HFFc6 (cell line): ENCODE results near the gene EEFSEC. TPM values are rescaled to one million over a fixed set of nuclear protein-coding genes. Genes with fewer than 3 reads are reported as not detected.

ENCODE experiments used
- DNase-seq: peaks from one replicate; pipeline ENCODE4 v3.0.0-alpha.2; 2018
- H3K27ac Mint-ChIP-seq: 2 replicates; pipeline ENCODE4 v1.8.0; 2020; ENCODE audit warnings: mild to moderate bottlenecking, mixed read lengths
- H3K27me3 Mint-ChIP-seq: 2 replicates; pipeline ENCODE4 v1.8.0; 2021; ENCODE audit warnings: mild to moderate bottlenecking, moderate library complexity, mixed read lengths; ENCODE audit not compliant: insufficient read depth
- H3K36me3 Mint-ChIP-seq: 2 replicates; pipeline ENCODE4 v1.8.0; 2021; ENCODE audit warnings: low read depth, mixed read lengths
- H3K4me1 Mint-ChIP-seq: 2 replicates; pipeline ENCODE4 v1.8.0; 2020; ENCODE audit warnings: low read depth, mixed read lengths
- H3K4me3 Mint-ChIP-seq: 2 replicates; pipeline ENCODE4 v1.8.0; 2020; ENCODE audit warnings: mild to moderate bottlenecking, moderate library complexity, mixed read lengths
- H3K9me3 Mint-ChIP-seq: 2 replicates; pipeline ENCODE4 v1.8.0; 2020; ENCODE audit warnings: mild to moderate bottlenecking, mixed read lengths
- total RNA-seq, 6 experiments: library from RNA; stranded (reverse); fragmentation: NEBNext Ultra II Directional; extraction: Animal tissue kit (Norgen Biotek cat#: 25700); gene quantifications; 2 replicates in 1 of 6; 3 replicates in 5 of 6; pipeline ENCODE4 v1.2.3, GENCODE V29; 2021
- TF ChIP-seq, protein P1 (sequence below): fragments of 200-600 bp; sonication (generic); IDR thresholded peaks from 2 replicates; pipeline ENCODE4 v1.5.0; 2021; ENCODE audit warnings: antibody characterized with exemption, mild to moderate bottlenecking

Gene EEFSEC
- total RNA-seq, 6 experiments from 2014 or later, result 8.2 to 11.6 (median 11.0) TPM

DNA sequence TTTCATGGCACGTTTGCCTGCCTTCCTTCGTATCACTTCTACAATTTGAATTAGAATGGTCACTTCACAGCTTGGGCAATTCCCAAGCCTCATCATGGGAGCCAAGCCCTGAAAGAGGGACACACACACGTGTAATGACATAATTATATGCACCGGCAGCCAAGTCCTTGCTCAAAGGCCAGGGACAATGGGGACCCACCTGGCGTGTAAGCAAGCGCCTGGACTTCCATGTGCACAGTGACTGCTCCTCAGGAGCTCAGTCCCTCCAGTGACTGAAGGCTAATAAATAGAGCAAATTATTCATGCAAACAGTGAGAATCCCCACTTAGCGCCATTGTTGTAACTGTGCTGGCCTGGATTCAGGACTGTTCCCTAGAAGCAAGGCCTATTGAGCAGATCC lies 198.3 kb downstream of the EEFSEC start:
- Mint-ChIP-seq H3K36me3 (no peaks in the 10 kb centered on the region), H3K4me3 (no peak overlapping the region), H3K9me3 (no peaks in the 10 kb centered on the region), H3K27ac (no peak overlapping the region), H3K27me3 (0 out of 2 replicates have a peak, but pooled peaks cover 1% of the 10 kb centered on the region), H3K4me1 (peaks cover 22% of the 10 kb centered on the region)
- TF ChIP-seq, protein P1, sequence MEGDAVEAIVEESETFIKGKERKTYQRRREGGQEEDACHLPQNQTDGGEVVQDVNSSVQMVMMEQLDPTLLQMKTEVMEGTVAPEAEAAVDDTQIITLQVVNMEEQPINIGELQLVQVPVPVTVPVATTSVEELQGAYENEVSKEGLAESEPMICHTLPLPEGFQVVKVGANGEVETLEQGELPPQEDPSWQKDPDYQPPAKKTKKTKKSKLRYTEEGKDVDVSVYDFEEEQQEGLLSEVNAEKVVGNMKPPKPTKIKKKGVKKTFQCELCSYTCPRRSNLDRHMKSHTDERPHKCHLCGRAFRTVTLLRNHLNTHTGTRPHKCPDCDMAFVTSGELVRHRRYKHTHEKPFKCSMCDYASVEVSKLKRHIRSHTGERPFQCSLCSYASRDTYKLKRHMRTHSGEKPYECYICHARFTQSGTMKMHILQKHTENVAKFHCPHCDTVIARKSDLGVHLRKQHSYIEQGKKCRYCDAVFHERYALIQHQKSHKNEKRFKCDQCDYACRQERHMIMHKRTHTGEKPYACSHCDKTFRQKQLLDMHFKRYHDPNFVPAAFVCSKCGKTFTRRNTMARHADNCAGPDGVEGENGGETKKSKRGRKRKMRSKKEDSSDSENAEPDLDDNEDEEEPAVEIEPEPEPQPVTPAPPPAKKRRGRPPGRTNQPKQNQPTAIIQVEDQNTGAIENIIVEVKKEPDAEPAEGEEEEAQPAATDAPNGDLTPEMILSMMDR, result no peak
- DNase-seq, result no peak

DNA sequence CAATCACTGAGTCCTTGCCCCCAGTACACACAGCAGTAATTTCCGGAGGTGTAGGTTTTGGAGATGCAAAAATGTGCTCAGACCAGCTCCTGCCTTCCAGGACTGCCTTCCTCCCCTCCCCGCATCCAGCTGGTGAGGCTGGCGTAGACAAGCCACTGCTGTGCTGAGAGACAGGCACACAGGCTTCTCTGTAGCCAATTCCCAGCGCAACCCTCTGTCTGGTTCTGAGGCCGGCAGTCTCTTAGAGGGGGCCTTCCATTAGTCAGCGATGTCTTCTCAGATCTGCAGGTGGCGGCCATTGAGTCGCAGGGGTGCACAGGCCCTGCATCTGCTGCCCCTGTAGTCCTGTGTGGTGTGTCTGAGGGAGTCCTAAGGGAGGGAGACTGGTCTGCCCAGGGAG lies 199.0 kb downstream of the EEFSEC start:
- Mint-ChIP-seq H3K36me3 (no peaks in the 10 kb centered on the region), H3K4me3 (no peak overlapping the region), H3K27ac (no peak overlapping the region), H3K4me1 (peaks cover 22% of the 10 kb centered on the region), H3K27me3 (0 out of 2 replicates have a peak, but pooled peaks cover 1% of the 10 kb centered on the region), H3K9me3 (no peaks in the 10 kb centered on the region)
- no peak for DNase-seq
- TF ChIP-seq, protein P1, result no peak

DNA sequence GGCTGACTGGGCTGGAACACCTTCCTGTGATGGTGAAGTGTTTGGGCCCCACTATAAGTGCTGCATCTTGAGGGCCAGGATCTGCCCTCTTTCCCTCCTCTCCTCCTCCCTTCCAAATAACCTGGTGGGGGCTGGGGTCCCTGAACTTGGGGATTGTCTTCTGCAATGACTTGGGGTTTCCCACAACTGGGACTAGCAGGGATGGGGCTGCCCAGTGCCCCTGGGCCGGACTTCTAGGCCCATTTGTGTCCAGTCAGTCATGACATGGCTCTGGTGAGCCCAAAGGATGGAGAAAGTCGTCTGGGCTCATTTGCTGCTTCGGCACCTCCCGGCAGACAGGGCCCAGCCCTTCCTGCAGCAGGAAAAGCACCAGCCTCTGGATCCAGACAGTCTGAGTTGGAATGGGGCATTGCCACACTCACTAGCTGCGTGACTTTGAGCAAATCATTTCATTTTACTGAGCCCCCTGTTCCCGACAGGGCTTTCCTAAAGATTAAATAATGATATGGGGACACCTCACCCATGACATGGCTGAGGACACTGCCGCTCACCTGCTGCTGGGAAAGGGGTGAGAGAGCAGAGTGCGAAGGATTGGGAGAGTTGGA lies 200.2 kb downstream of the EEFSEC start:
- no peak overlapping the region for H3K27ac Mint-ChIP-seq
- TF ChIP-seq, protein P1, result no peak
- H3K36me3 Mint-ChIP-seq, result no peaks in the 10 kb centered on the region
- no peak for DNase-seq
- H3K4me3 Mint-ChIP-seq, result no peak overlapping the region
- H3K9me3 Mint-ChIP-seq, result no peaks in the 10 kb centered on the region
- H3K4me1 Mint-ChIP-seq, result peaks cover 21% of the 10 kb centered on the region
- H3K27me3 Mint-ChIP-seq, result 0 out of 2 replicates have a peak, but pooled peaks cover 1% of the 10 kb centered on the region

DNA sequence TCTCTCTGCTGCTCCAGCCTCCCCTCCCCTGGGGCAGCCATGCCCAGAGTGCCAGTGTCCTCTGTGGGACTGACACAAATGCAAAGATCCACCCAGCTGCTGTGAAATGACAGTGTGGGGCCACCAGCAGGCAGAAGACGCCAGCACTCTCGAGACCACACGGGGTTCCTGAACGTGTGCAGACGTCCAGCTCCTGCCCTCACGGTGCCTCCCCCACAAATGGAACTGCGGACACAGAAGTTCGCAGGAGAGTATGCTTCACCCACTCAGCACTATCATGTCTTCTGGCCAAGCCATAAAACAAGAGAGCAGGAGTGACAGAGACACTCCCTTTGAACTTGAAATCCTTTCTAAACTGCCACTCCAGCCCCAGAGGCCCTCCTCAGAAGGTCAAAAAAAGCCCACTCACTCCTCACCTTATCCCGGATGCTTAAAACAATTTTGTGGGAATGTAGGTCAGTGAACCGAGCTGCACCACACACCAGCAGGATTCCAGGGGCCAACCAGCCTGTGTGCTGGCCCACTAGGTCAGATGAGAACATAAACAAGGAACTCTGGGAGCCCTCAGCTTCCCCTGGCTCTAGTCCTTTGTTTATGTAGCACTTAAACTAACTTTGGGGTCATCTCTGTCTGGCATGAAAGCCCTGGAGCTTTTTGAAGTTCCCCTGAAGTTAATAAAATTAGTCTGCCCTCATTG lies 200.9 kb downstream of the EEFSEC start:
- 0 out of 2 replicates have a peak, but pooled peaks cover 1% of the 10 kb centered on the region for H3K27me3 Mint-ChIP-seq
- no peaks in the 10 kb centered on the region for H3K9me3 Mint-ChIP-seq
- H3K4me3 Mint-ChIP-seq, result no peak overlapping the region
- H3K36me3 Mint-ChIP-seq, result no peaks in the 10 kb centered on the region
- H3K4me1 Mint-ChIP-seq, result peaks cover 15% of the 10 kb centered on the region
- no peak for DNase-seq
- no peak overlapping the region for H3K27ac Mint-ChIP-seq
- TF ChIP-seq, protein P1, result no peak

DNA sequence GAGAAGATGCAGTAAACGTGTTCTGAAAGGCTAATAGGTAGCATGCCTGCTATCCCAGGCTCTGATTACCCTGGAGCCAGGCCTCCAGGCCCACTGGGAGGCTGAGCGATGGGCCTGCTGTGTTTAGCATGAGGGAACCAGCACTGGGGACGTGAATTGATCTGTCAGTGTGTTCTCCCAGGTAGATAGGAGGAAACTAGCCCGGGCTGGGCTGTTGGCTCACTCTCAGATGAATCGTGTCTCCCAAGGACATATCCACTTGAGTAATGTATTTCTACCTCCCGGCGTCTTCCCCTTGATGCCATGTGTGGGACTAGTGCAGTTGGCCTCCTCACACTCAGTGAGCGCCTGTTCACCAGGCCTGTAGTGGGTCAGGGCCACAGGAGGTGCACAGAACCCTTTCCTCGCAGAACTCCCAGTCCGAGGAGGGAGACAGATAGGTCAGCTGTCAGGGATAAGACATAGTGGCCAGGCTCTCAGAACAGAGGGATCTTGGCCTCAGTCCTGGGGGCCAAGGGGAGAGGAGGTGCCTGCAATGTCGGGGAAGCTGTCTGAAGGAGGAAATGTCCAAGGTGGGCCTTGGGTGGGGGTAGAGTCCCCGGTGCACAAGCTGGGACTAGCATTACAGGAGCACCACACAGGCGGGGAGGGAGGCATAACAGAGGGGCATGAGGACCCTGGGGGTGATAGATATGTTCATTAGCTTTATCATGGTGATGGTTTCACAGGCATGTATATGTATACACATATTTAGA lies 201.7 kb downstream of the EEFSEC start:
- H3K9me3 Mint-ChIP-seq, result no peaks in the 10 kb centered on the region
- no peak overlapping the region for H3K27ac Mint-ChIP-seq
- peaks cover 15% of the 10 kb centered on the region for H3K4me1 Mint-ChIP-seq
- no peak overlapping the region for H3K4me3 Mint-ChIP-seq
- H3K36me3 Mint-ChIP-seq, result no peaks in the 10 kb centered on the region
- DNase-seq, result no peak
- TF ChIP-seq, protein P1, result no peak
- H3K27me3 Mint-ChIP-seq, result 0 out of 2 replicates have a peak, but pooled peaks cover 1% of the 10 kb centered on the region
